SK-N-MC (cell line): ENCODE measurements around the gene MYO16.

ENCODE experiments used
- EZH2 ChIP-seq: fragments of 200-600 bp; sonication (generic); IDR thresholded peaks from one replicate; pipeline ENCODE4 v1.6.1; 2017; ENCODE audit warnings: antibody characterized with exemption
- FOXP2 ChIP-seq: optimal IDR thresholded peaks from 2 replicates; pipeline ENCODE3; 2011; ENCODE audit warnings: mild to moderate bottlenecking, moderate library complexity; ENCODE audit not compliant: insufficient read depth; ENCODE audit errors: extremely low read length, control extremely low read depth
- POLR2AphosphoS5 ChIP-seq: IDR thresholded peaks from 2 replicates; pipeline ENCODE4 v1.6.1; 2012; ENCODE audit warnings: mild to moderate bottlenecking, low read depth, low read length, borderline replicate concordance

GRCh38 chr13:108624108-108624507 lies 5.3 kb upstream of the MYO16 start:
- TF ChIP-seq EZH2 (no peak), POLR2AphosphoS5 (no peak), FOXP2 (no peak)
